WTC11 (cell line): Measurements from ENCODE around the gene ATP2A3. TPM values are rescaled to one million over a fixed set of nuclear protein-coding genes. Genes with fewer than 3 reads are reported as not detected.

Experiments
- ATAC-seq: fragments of 200-7000 bp; cut with Tn5 transposase; 2 replicates; pipeline ENCODE4 v1.10.0; 2021; ENCODE audit warnings: mild to moderate bottlenecking, moderate library complexity
- CTCF ChIA-PET: fragments of 300-600 bp; sonication (Branson Sonifier 250); formaldehyde crosslinking; loops from one replicate; lab custom pipeline; 2021; ENCODE audit warnings: antibody characterized with exemption; lab: Charles Lee
- POLR2A ChIA-PET: fragments of 350-600 bp; sonication (Branson Sonifier 250); formaldehyde crosslinking; loops from one replicate; lab custom pipeline; 2021; ENCODE audit warnings: antibody characterized with exemption; lab: Charles Lee
- DNase-seq: peaks from one replicate; pipeline ENCODE4 v3.0.0; 2021; ENCODE audit warnings: low spot score
- H3K27ac Mint-ChIP-seq: 2 replicates; pipeline ENCODE4 v1.8.0; 2021; ENCODE audit warnings: mixed read lengths
- H3K27me3 Mint-ChIP-seq: 2 replicates; pipeline ENCODE4 v1.8.0; 2021; ENCODE audit warnings: low read depth, mild to moderate bottlenecking, moderate library complexity, mixed read lengths
- H3K36me3 Mint-ChIP-seq: 2 replicates; pipeline ENCODE4 v1.8.0; 2021; ENCODE audit warnings: mixed read lengths
- H3K4me1 Mint-ChIP-seq: 2 replicates; pipeline ENCODE4 v1.8.0; 2022; ENCODE audit warnings: mixed read lengths
- H3K4me3 Mint-ChIP-seq: 2 replicates; pipeline ENCODE4 v1.8.0; 2021; ENCODE audit warnings: mild to moderate bottlenecking, moderate library complexity, mixed read lengths
- H3K9me3 Mint-ChIP-seq: 2 replicates; pipeline ENCODE4 v1.8.0; 2021; ENCODE audit warnings: mixed read lengths
- CREM ChIP-seq: sonication (generic); formaldehyde crosslinking; IDR thresholded peaks from 2 replicates; pipeline ENCODE4 v1.8.1; 2022; ENCODE audit warnings: mild to moderate bottlenecking, missing genetic modification reagents, moderate library complexity
- FOXK1 ChIP-seq: sonication (generic); formaldehyde crosslinking; IDR thresholded peaks from 2 replicates; pipeline ENCODE4 v1.8.0; 2022; ENCODE audit warnings: mild to moderate bottlenecking, moderate library complexity, missing genetic modification reagents
- GRHL2 ChIP-seq: fragments of 250-450 bp; sonication (Bioruptor Pico); IDR thresholded peaks from 2 replicates; pipeline ENCODE4 v1.8.0; 2022; ENCODE audit warnings: mild to moderate bottlenecking, moderate library complexity; ENCODE audit not compliant: insufficient replicate concordance, severe bottlenecking
- HMGA2 ChIP-seq: fragments of 250-450 bp; sonication (Bioruptor Pico); IDR thresholded peaks from 2 replicates; pipeline ENCODE4 v1.4.0; 2021; ENCODE audit warnings: mild to moderate bottlenecking, moderate library complexity
- IRF1 ChIP-seq: sonication (generic); formaldehyde crosslinking; IDR thresholded peaks from 2 replicates; pipeline ENCODE4 v1.8.0; 2023; ENCODE audit warnings: missing genetic modification reagents
- MXD4 ChIP-seq: fragments of 250-450 bp; sonication (Bioruptor Pico); IDR thresholded peaks from 2 replicates; pipeline ENCODE4 v1.8.0; 2021; ENCODE audit warnings: mild to moderate bottlenecking, moderate library complexity, borderline replicate concordance
- NFATC4 ChIP-seq: fragments of 250-450 bp; sonication (Bioruptor Pico); IDR thresholded peaks from 2 replicates; pipeline ENCODE4 v1.9.0; 2021; ENCODE audit warnings: mild to moderate bottlenecking
- NFE2L1 ChIP-seq: sonication (generic); formaldehyde crosslinking; IDR thresholded peaks from 2 replicates; pipeline ENCODE4 v1.8.1; 2023; ENCODE audit warnings: missing genetic modification reagents
- NFYB ChIP-seq: sonication (generic); formaldehyde crosslinking; conservative IDR thresholded peaks from 2 replicates; pipeline ENCODE4 v1.8.0; 2022; ENCODE audit warnings: low read depth, missing genetic modification reagents
- NR1H2 ChIP-seq: sonication (generic); formaldehyde crosslinking; IDR thresholded peaks from 2 replicates; pipeline ENCODE4 v1.9.0; 2021; ENCODE audit warnings: mild to moderate bottlenecking, moderate library complexity, missing genetic modification reagents
- RORB ChIP-seq: fragments of 250-450 bp; sonication (Bioruptor Pico); IDR thresholded peaks from 2 replicates; pipeline ENCODE4 v1.9.0; 2021; ENCODE audit warnings: mild to moderate bottlenecking
- TP53 ChIP-seq: sonication (generic); formaldehyde crosslinking; IDR thresholded peaks from 2 replicates; pipeline ENCODE4 v1.8.1; 2023; ENCODE audit warnings: mild to moderate bottlenecking, missing genetic modification reagents
- ZNF281 ChIP-seq: sonication (generic); formaldehyde crosslinking; IDR thresholded peaks from 2 replicates; pipeline ENCODE4 v1.8.0; 2023; ENCODE audit warnings: mild to moderate bottlenecking, missing genetic modification reagents
- ZNF396 ChIP-seq: fragments of 250-450 bp; sonication (Bioruptor Pico); IDR thresholded peaks from 2 replicates; pipeline ENCODE4 v1.8.0; 2021; ENCODE audit warnings: mild to moderate bottlenecking, moderate library complexity, borderline replicate concordance
- ZNF671 ChIP-seq: fragments of 250-450 bp; sonication (Bioruptor Pico); IDR thresholded peaks from 2 replicates; pipeline ENCODE4 v1.8.0; 2021; ENCODE audit warnings: mild to moderate bottlenecking
- total RNA-seq: library from RNA; stranded (reverse); gene quantifications from 3 replicates; pipeline ENCODE4 v1.2.3, GENCODE V29; 2021
- TF ChIP-seq, protein P1 (sequence below): sonication (generic); formaldehyde crosslinking; IDR thresholded peaks from 2 replicates; pipeline ENCODE4 v1.8.0; 2022; ENCODE audit warnings: mild to moderate bottlenecking, missing genetic modification reagents
- TF ChIP-seq, protein P2 (sequence below): fragments of 250-450 bp; sonication (Bioruptor Pico); IDR thresholded peaks from 2 replicates; pipeline ENCODE4 v1.9.0; 2021; ENCODE audit warnings: mild to moderate bottlenecking
- TF ChIP-seq, protein P3 (sequence below): sonication (generic); formaldehyde crosslinking; conservative IDR thresholded peaks from 2 replicates; pipeline ENCODE4 v1.8.1; 2022; ENCODE audit warnings: mild to moderate bottlenecking, missing genetic modification reagents
- TF ChIP-seq, protein P4 (sequence below): fragments of 250-450 bp; sonication (Bioruptor Pico); IDR thresholded peaks from 2 replicates; pipeline ENCODE4 v1.9.0; 2021; ENCODE audit warnings: mild to moderate bottlenecking, borderline replicate concordance

Gene ATP2A3
- total RNA-seq, 1 experiment from 2014 or later = 37.8 TPM

GRCh38 chr17:3982541-3983017 is 18.3 kb upstream of the ATP2A3 start:
- CTCF ChIA-PET = interaction anchor here (1.8 to 3.0 kb wide), 2 partner anchors 17 to 69 kb away, joined by 12 to 15 read pairs; no protein-coding TSS in a partner anchor

More at GRCh38 chr17:3982541-3983017, 18.3 kb upstream of the ATP2A3 start:
- H3K27ac Mint-ChIP-seq = no peak overlapping the region
- peaks cover 35% of the 10 kb centered on the region for H3K4me1 Mint-ChIP-seq
- DNase-seq (no peak), ATAC-seq (no peak)
- H3K27me3 Mint-ChIP-seq = no peaks in the 10 kb centered on the region
- no peaks in the 10 kb centered on the region for H3K9me3 Mint-ChIP-seq
- POLR2A ChIA-PET = no interaction called here
- H3K4me3 Mint-ChIP-seq = no peak overlapping the region
- TF ChIP-seq ZNF396 (CRISPR knock-in tag) (no peak), NFYB (no peak), TP53 (no peak), NFE2L1 (no peak), RORB (CRISPR knock-in tag) (no peak), IRF1 (CRISPR knock-in tag) (no peak), HMGA2 (no peak), GRHL2 (CRISPR knock-in tag) (no peak), FOXK1 (CRISPR knock-in tag) (no peak), MXD4 (no peak), ZNF281 (no peak), NR1H2 (no peak), ZNF671 (CRISPR knock-in tag) (no peak), CREM (CRISPR knock-in tag) (no peak), NFATC4 (CRISPR knock-in tag) (no peak)
- TF ChIP-seq, protein P1, sequence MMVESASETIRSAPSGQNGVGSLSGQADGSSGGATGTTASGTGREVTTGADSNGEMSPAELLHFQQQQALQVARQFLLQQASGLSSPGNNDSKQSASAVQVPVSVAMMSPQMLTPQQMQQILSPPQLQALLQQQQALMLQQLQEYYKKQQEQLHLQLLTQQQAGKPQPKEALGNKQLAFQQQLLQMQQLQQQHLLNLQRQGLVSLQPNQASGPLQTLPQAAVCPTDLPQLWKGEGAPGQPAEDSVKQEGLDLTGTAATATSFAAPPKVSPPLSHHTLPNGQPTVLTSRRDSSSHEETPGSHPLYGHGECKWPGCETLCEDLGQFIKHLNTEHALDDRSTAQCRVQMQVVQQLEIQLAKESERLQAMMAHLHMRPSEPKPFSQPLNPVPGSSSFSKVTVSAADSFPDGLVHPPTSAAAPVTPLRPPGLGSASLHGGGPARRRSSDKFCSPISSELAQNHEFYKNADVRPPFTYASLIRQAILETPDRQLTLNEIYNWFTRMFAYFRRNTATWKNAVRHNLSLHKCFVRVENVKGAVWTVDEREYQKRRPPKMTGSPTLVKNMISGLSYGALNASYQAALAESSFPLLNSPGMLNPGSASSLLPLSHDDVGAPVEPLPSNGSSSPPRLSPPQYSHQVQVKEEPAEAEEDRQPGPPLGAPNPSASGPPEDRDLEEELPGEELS = no peak
- TF ChIP-seq, protein P2, sequence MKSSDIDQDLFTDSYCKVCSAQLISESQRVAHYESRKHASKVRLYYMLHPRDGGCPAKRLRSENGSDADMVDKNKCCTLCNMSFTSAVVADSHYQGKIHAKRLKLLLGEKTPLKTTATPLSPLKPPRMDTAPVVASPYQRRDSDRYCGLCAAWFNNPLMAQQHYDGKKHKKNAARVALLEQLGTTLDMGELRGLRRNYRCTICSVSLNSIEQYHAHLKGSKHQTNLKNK = no peak
- TF ChIP-seq, protein P3, sequence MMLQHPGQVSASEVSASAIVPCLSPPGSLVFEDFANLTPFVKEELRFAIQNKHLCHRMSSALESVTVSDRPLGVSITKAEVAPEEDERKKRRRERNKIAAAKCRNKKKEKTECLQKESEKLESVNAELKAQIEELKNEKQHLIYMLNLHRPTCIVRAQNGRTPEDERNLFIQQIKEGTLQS = no peak
- TF ChIP-seq, protein P4, sequence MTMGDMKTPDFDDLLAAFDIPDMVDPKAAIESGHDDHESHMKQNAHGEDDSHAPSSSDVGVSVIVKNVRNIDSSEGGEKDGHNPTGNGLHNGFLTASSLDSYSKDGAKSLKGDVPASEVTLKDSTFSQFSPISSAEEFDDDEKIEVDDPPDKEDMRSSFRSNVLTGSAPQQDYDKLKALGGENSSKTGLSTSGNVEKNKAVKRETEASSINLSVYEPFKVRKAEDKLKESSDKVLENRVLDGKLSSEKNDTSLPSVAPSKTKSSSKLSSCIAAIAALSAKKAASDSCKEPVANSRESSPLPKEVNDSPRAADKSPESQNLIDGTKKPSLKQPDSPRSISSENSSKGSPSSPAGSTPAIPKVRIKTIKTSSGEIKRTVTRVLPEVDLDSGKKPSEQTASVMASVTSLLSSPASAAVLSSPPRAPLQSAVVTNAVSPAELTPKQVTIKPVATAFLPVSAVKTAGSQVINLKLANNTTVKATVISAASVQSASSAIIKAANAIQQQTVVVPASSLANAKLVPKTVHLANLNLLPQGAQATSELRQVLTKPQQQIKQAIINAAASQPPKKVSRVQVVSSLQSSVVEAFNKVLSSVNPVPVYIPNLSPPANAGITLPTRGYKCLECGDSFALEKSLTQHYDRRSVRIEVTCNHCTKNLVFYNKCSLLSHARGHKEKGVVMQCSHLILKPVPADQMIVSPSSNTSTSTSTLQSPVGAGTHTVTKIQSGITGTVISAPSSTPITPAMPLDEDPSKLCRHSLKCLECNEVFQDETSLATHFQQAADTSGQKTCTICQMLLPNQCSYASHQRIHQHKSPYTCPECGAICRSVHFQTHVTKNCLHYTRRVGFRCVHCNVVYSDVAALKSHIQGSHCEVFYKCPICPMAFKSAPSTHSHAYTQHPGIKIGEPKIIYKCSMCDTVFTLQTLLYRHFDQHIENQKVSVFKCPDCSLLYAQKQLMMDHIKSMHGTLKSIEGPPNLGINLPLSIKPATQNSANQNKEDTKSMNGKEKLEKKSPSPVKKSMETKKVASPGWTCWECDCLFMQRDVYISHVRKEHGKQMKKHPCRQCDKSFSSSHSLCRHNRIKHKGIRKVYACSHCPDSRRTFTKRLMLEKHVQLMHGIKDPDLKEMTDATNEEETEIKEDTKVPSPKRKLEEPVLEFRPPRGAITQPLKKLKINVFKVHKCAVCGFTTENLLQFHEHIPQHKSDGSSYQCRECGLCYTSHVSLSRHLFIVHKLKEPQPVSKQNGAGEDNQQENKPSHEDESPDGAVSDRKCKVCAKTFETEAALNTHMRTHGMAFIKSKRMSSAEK (CRISPR knock-in tag) = no peak
- no peaks in the 10 kb centered on the region for H3K36me3 Mint-ChIP-seq
